ENCODE measurements around the gene TMEM140. TPM values are rescaled to one million over a fixed set of nuclear protein-coding genes. Genes with fewer than 3 reads are reported as not detected.

The TMEM140 gene
- total and polyA plus RNA-seq, 9 of the 15 experiments (the other 6 are each of a cell fraction or from before 2014, with no cell fraction given) = 0.03 to 0.82 (median 0.23) TPM

DNA sequence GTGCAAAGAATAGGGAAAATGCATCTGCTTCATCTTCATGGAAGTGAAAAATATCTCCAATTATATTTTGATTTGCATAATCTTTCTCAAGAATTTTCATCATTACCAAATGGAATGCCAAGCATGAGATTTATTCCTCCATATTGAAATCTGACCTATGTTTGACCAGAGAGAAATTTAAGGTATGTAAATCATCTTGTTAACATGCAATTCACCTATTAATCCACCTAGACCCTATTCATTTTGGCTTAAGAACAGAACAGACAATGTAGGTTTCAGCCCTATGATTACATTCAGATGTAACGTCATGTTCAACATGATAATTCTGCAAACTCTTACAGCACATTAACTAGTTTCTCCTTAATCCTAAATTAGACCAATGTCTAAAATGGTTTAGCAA, 30.8 kb upstream of the TMEM140 start (continued):
- TF ChIP-seq, protein P1, sequence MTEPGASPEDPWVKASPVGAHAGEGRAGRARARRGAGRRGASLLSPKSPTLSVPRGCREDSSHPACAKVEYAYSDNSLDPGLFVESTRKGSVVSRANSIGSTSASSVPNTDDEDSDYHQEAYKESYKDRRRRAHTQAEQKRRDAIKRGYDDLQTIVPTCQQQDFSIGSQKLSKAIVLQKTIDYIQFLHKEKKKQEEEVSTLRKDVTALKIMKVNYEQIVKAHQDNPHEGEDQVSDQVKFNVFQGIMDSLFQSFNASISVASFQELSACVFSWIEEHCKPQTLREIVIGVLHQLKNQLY (CRISPR knock-in tag; conservative IDR thresholded peaks at IDR 0.05) = no peak
- TF ChIP-seq, protein P2, sequence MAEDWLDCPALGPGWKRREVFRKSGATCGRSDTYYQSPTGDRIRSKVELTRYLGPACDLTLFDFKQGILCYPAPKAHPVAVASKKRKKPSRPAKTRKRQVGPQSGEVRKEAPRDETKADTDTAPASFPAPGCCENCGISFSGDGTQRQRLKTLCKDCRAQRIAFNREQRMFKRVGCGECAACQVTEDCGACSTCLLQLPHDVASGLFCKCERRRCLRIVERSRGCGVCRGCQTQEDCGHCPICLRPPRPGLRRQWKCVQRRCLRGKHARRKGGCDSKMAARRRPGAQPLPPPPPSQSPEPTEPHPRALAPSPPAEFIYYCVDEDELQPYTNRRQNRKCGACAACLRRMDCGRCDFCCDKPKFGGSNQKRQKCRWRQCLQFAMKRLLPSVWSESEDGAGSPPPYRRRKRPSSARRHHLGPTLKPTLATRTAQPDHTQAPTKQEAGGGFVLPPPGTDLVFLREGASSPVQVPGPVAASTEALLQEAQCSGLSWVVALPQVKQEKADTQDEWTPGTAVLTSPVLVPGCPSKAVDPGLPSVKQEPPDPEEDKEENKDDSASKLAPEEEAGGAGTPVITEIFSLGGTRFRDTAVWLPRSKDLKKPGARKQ (CRISPR knock-in tag; IDR thresholded peaks at IDR 0.05) = no peak

DNA sequence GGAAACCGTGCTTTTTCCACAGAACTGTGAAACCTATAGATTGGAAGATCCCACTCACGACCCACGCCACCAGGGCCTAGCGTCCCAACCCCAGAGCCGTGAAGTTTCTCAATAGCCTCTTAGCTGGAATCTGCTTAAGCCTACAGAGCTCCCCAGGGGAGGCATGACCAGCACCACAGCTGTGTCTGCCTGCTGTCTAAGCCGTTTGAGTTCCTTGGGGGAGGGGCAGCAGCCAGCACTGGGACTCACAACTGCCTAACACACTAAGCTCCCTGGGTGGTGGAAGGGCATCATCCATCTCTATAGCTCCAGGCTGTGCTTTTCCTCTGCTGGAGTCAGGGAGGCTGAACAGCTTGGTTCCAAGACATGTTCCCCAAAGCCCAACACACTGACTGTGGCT, 26.0 kb upstream of the TMEM140 start:
- peak overlapping the region; percentile 16 for H2AFZ ChIP-seq (ENCODE audit: low read depth, low read length)
- no peak for FAIRE-seq
- TF ChIP-seq ELF2 (CRISPR knock-in tag; IDR thresholded peaks at IDR 0.05) (no peak), CTBP1 (IDR thresholded peaks at IDR 0.05; ENCODE audit: borderline replicate concordance) (no peak), SUPT5H (IDR thresholded peaks at IDR 0.05) (no peak), ZSCAN32 (CRISPR knock-in tag; IDR thresholded peaks at IDR 0.05) (no peak), ZNF384 (IDR thresholded peaks at IDR 0.05; ENCODE audit: low read depth, low read length) (no peak), ADNP (tag; IDR thresholded peaks at IDR 0.05) (no peak), TCF7 (IDR thresholded peaks at IDR 0.05; ENCODE audit: borderline replicate concordance) (no peak), ZNF583 (CRISPR knock-in tag; IDR thresholded peaks at IDR 0.05) (no peak), SRSF1 (IDR thresholded peaks at IDR 0.05; ENCODE audit: low read depth, low read length) (no peak)
- TF ChIP-seq, protein P3, sequence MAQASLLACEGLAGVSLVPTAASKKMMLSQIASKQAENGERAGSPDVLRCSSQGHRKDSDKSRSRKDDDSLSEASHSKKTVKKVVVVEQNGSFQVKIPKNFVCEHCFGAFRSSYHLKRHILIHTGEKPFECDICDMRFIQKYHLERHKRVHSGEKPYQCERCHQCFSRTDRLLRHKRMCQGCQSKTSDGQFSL (CRISPR knock-in tag; IDR thresholded peaks at IDR 0.05) = no peak
- TF ChIP-seq, protein P3 (tag; IDR thresholded peaks at IDR 0.05) = no peak
- TF ChIP-seq, protein P4, sequence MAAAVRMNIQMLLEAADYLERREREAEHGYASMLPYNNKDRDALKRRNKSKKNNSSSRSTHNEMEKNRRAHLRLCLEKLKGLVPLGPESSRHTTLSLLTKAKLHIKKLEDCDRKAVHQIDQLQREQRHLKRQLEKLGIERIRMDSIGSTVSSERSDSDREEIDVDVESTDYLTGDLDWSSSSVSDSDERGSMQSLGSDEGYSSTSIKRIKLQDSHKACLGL (CRISPR knock-in tag; IDR thresholded peaks at IDR 0.05; ENCODE audit: borderline replicate concordance, poor library complexity, severe bottlenecking) = no peak
- TF ChIP-seq, protein P5, sequence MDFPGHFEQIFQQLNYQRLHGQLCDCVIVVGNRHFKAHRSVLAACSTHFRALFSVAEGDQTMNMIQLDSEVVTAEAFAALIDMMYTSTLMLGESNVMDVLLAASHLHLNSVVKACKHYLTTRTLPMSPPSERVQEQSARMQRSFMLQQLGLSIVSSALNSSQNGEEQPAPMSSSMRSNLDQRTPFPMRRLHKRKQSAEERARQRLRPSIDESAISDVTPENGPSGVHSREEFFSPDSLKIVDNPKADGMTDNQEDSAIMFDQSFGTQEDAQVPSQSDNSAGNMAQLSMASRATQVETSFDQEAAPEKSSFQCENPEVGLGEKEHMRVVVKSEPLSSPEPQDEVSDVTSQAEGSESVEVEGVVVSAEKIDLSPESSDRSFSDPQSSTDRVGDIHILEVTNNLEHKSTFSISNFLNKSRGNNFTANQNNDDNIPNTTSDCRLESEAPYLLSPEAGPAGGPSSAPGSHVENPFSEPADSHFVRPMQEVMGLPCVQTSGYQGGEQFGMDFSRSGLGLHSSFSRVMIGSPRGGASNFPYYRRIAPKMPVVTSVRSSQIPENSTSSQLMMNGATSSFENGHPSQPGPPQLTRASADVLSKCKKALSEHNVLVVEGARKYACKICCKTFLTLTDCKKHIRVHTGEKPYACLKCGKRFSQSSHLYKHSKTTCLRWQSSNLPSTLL (IDR thresholded peaks at IDR 0.05) = no peak
- TF ChIP-seq, protein P1 (CRISPR knock-in tag; conservative IDR thresholded peaks at IDR 0.05) = no peak

More for the DNA sequence above, 26.0 kb upstream of the TMEM140 start:
- 5% methylated on average over 6 of the region's 6 CpGs for WGBS (ENCODE audit: insufficient coverage, low coverage, missing lambda C conversion rate)
- ChIA-PET POLR2A (no interaction called here), CTCF (ENCODE audit: low intra/inter-chr PET ratio) (no interaction called here)
- Histone ChIP-seq H3K9me1 (ENCODE audit: control insufficient read depth, insufficient read depth, low read length) (no peaks in the 10 kb centered on the region), H4K20me1 (replicated peaks; ENCODE audit: control insufficient read depth, insufficient read depth, low read length) (no peaks in the 10 kb centered on the region), H3K79me2 (ENCODE audit: control insufficient read depth, insufficient read depth, low read length) (no peaks in the 10 kb centered on the region), H3K27me3 (ENCODE audit: control insufficient read depth in 2 of 2, insufficient read depth in 2 of 2, low read length in 2 of 2) (peaks cover 2 to 10% of the 10 kb centered on the region in 2 experiments; a peak in 1 of 5 replicates), H3K36me3 (ENCODE audit: control insufficient read depth, insufficient read depth, low read length) (no peaks in the 10 kb centered on the region), H3K9ac (ENCODE audit: insufficient read depth in 1 of 2, low read depth in 2 of 2, low read length in 2 of 2) (no peak overlapping the region), H3K4me1 (replicated peaks in 1 of 2; ENCODE audit: control insufficient read depth in 2 of 2, insufficient read depth in 2 of 2, low read length in 2 of 2) (no peaks in the 10 kb centered on the region), H3K9me3 (replicated peaks; ENCODE audit: control insufficient read depth, insufficient read depth, low read depth, low read length) (no peaks in the 10 kb centered on the region), H3K4me3 (no peak overlapping the region), H3K27ac (ENCODE audit: extremely low read depth, low read depth, low read length) (no peak overlapping the region), H3K4me2 (ENCODE audit: insufficient read depth, low read length) (peak overlapping the region; percentile 6; the same call in 1 of the 2 replicates)
- intact Hi-C loops (cut with micrococcal nuclease) = no loop called here
- no TSS peak for BruUV-seq (replicated peaks)
- in situ Hi-C loops (cut with MboI) = no loop called here
- DNase-seq (ENCODE audit: extremely low read depth in 1 of 4, low spot score in 3 of 4) (peak in 1 of 4 experiments; percentile 6), ATAC-seq (peak; percentile 82)

Measured in K562 (cell line).